ENCODE measurements around the gene DLG4. TPM values are rescaled to one million over a fixed set of nuclear protein-coding genes. Genes with fewer than 3 reads are reported as not detected.

The DLG4 gene
- total RNA-seq, 1 experiment from 2014 or later, result 2.0 TPM

- H3K4me3 Mint-ChIP-seq (ENCODE audit: low read depth, unreplicated experiment), result no peak overlapping the region
- H3K27me3 Mint-ChIP-seq (ENCODE audit: unreplicated experiment), result no peaks in the 10 kb centered on the region
- intact Hi-C loops (cut with micrococcal nuclease; ENCODE audit: unreplicated experiment), result no loop called here
- no TSS peak for BruUV-seq (replicated peaks)
- DNase-seq, result no peak
- H3K36me3 Mint-ChIP-seq (ENCODE audit: insufficient read depth, unreplicated experiment), result peaks cover 7% of the 10 kb centered on the region
- TF ChIP-seq, protein P1, sequence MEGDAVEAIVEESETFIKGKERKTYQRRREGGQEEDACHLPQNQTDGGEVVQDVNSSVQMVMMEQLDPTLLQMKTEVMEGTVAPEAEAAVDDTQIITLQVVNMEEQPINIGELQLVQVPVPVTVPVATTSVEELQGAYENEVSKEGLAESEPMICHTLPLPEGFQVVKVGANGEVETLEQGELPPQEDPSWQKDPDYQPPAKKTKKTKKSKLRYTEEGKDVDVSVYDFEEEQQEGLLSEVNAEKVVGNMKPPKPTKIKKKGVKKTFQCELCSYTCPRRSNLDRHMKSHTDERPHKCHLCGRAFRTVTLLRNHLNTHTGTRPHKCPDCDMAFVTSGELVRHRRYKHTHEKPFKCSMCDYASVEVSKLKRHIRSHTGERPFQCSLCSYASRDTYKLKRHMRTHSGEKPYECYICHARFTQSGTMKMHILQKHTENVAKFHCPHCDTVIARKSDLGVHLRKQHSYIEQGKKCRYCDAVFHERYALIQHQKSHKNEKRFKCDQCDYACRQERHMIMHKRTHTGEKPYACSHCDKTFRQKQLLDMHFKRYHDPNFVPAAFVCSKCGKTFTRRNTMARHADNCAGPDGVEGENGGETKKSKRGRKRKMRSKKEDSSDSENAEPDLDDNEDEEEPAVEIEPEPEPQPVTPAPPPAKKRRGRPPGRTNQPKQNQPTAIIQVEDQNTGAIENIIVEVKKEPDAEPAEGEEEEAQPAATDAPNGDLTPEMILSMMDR (IDR thresholded peaks at IDR 0.05; ENCODE audit: unreplicated experiment), result no peak
- H3K9me3 Mint-ChIP-seq (ENCODE audit: low read depth, unreplicated experiment), result no peaks in the 10 kb centered on the region
- H3K4me1 Mint-ChIP-seq (ENCODE audit: low read depth, unreplicated experiment), result no peaks in the 10 kb centered on the region
- CTCF ChIA-PET, result interaction anchor here (1.0 to 2.6 kb wide), 4 partner anchors 12 to 266 kb away, joined by 3 to 20 read pairs (median 5); no protein-coding TSS in a partner anchor
- no peak overlapping the region for H3K27ac Mint-ChIP-seq (ENCODE audit: unreplicated experiment)
Measured at GRCh38 chr17:7176841-7177190, 42.8 kb downstream of the DLG4 start.

- H3K27ac Mint-ChIP-seq (ENCODE audit: unreplicated experiment), result no peak overlapping the region
- CTCF ChIA-PET, result interaction anchor here (1.3 to 2.6 kb wide), 3 partner anchors 11 to 265 kb away, joined by 4 to 20 read pairs (median 6); no protein-coding TSS in a partner anchor
- H3K4me3 Mint-ChIP-seq (ENCODE audit: low read depth, unreplicated experiment), result no peak overlapping the region
- H3K9me3 Mint-ChIP-seq (ENCODE audit: low read depth, unreplicated experiment), result no peaks in the 10 kb centered on the region
- BruUV-seq (replicated peaks), result no TSS peak
- intact Hi-C loops (cut with micrococcal nuclease; ENCODE audit: unreplicated experiment), result no loop called here
- H3K36me3 Mint-ChIP-seq (ENCODE audit: insufficient read depth, unreplicated experiment), result peaks cover 7% of the 10 kb centered on the region
- no peak for DNase-seq
- H3K4me1 Mint-ChIP-seq (ENCODE audit: low read depth, unreplicated experiment), result no peaks in the 10 kb centered on the region
- H3K27me3 Mint-ChIP-seq (ENCODE audit: unreplicated experiment), result no peaks in the 10 kb centered on the region
- TF ChIP-seq, protein P1 (IDR thresholded peaks at IDR 0.05; ENCODE audit: unreplicated experiment), result no peak
Measured at GRCh38 chr17:7176107-7176840, 43.4 kb downstream of the DLG4 start.

- no peaks in the 10 kb centered on the region for H3K4me1 Mint-ChIP-seq (ENCODE audit: low read depth, unreplicated experiment)
- no peak overlapping the region for H3K4me3 Mint-ChIP-seq (ENCODE audit: low read depth, unreplicated experiment)
- H3K36me3 Mint-ChIP-seq (ENCODE audit: insufficient read depth, unreplicated experiment), result peaks cover 7% of the 10 kb centered on the region
- CTCF ChIA-PET, result no interaction called here
- no peak for DNase-seq
- H3K27ac Mint-ChIP-seq (ENCODE audit: unreplicated experiment), result no peak overlapping the region
- TF ChIP-seq, protein P1 (IDR thresholded peaks at IDR 0.05; ENCODE audit: unreplicated experiment), result no peak
- BruUV-seq (replicated peaks), result no TSS peak
- no peaks in the 10 kb centered on the region for H3K9me3 Mint-ChIP-seq (ENCODE audit: low read depth, unreplicated experiment)
- no peaks in the 10 kb centered on the region for H3K27me3 Mint-ChIP-seq (ENCODE audit: unreplicated experiment)
- intact Hi-C loops (cut with micrococcal nuclease; ENCODE audit: unreplicated experiment), result no loop called here
Measured at GRCh38 chr17:7175330-7175733, 44.3 kb downstream of the DLG4 start.

GRCh38 chr17:7174603-7175326 is 44.9 kb downstream of the DLG4 start:
- Mint-ChIP-seq H3K27me3 (ENCODE audit: unreplicated experiment) (no peaks in the 10 kb centered on the region), H3K27ac (ENCODE audit: unreplicated experiment) (no peak overlapping the region), H3K4me3 (ENCODE audit: low read depth, unreplicated experiment) (no peak overlapping the region), H3K36me3 (ENCODE audit: insufficient read depth, unreplicated experiment) (peaks cover 7% of the 10 kb centered on the region), H3K4me1 (ENCODE audit: low read depth, unreplicated experiment) (no peaks in the 10 kb centered on the region), H3K9me3 (ENCODE audit: low read depth, unreplicated experiment) (no peaks in the 10 kb centered on the region)
- intact Hi-C loops (cut with micrococcal nuclease; ENCODE audit: unreplicated experiment), result no loop called here
- TF ChIP-seq, protein P1 (IDR thresholded peaks at IDR 0.05; ENCODE audit: unreplicated experiment), result no peak
- BruUV-seq (replicated peaks), result no TSS peak
- CTCF ChIA-PET, result no interaction called here
- DNase-seq, result no peak

All from Calu3 (cell line).